Colonic mucosa (tissue), 4 donors: ENCODE measurements around the gene MYOZ1. TPM values are rescaled to one million over a fixed set of nuclear protein-coding genes. Genes with fewer than 3 reads are reported as not detected.
A peak's percentile ranks its signal among the peaks of the same experiment; 100 is the strongest.

ENCODE experiments used
- DNase-seq: peaks from one replicate; pipeline ENCODE4 v3.0.0-alpha.2; 2020
- H3K27ac ChIP-seq: fragments of 200-600 bp; one replicate; pipeline ENCODE4 v1.8.0; 2021
- H3K27me3 ChIP-seq: fragments of 200-600 bp; one replicate; pipeline ENCODE4 v1.8.0; 2021
- H3K36me3 ChIP-seq: fragments of 200-600 bp; one replicate; pipeline ENCODE4 v1.8.0; 2021
- H3K4me1 ChIP-seq: fragments of 200-600 bp; one replicate; pipeline ENCODE4 v1.8.0; 2021; ENCODE audit warnings: mild to moderate bottlenecking
- H3K4me3 ChIP-seq: fragments of 200-600 bp; one replicate; pipeline ENCODE4 v1.8.0; 2021
- H3K9ac ChIP-seq, 2 donors: one replicate each; pipeline ENCODE4 v1.7.0; 2013; ENCODE audit warnings: control low read depth in 2 of 2, low read depth in 2 of 2, low read length in 2 of 2
- H3K9me3 ChIP-seq: fragments of 200-600 bp; one replicate; pipeline ENCODE4 v1.8.0; 2021
- CTCF ChIP-seq: fragments of 200-600 bp; IDR thresholded peaks from one replicate; pipeline ENCODE4 v1.8.0; 2022; ENCODE audit warnings: antibody characterized with exemption, mild to moderate bottlenecking
- intact Hi-C: fragments of 100-400 bp; cut with DNase I; formaldehyde crosslinking; loops from one replicate; pipeline ENCODE4 v1.14.1; 2022
- total RNA-seq, 2 donors: library from RNA; stranded (reverse); fragmentation: NEBNext Ultra II Directional in 1 of 2; extraction: Animal tissue kit (Norgen Biotek cat#: 25700) in 1 of 2; gene quantifications; one replicate each; pipeline ENCODE4 v1.2.1, GENCODE V29; 2021
- donor health status: healthy.
- donor health status: DM: no; HTN: no; CAD: no.
- donor health status: DM: no; HTN: no; CAD: no.

Gene MYOZ1
- total RNA-seq, 2 donors from 2014 or later: not detected

GRCh38 chr10:73635781-73636180 lies 5.5 kb downstream of the MYOZ1 start:
- no peak overlapping the region for H3K27ac ChIP-seq
- no peak overlapping the region for H3K9ac ChIP-seq
- intact Hi-C loops: no loop called here
- TF ChIP-seq CTCF: no peak
- H3K36me3 ChIP-seq: no peaks in the 10 kb centered on the region
- H3K27me3 ChIP-seq: no peaks in the 10 kb centered on the region
- H3K4me1 ChIP-seq: no peaks in the 10 kb centered on the region
- DNase-seq: no peak
- no peak overlapping the region for H3K4me3 ChIP-seq
- H3K9me3 ChIP-seq: no peaks in the 10 kb centered on the region

GRCh38 chr10:73634421-73634820 lies 6.9 kb downstream of the MYOZ1 start:
- no peak overlapping the region for H3K9ac ChIP-seq
- intact Hi-C loops: no loop called here
- no peak for TF ChIP-seq CTCF
- no peaks in the 10 kb centered on the region for H3K36me3 ChIP-seq
- no peak overlapping the region for H3K4me3 ChIP-seq
- no peak for DNase-seq
- no peaks in the 10 kb centered on the region for H3K9me3 ChIP-seq
- H3K27ac ChIP-seq: no peak overlapping the region
- no peaks in the 10 kb centered on the region for H3K27me3 ChIP-seq
- no peaks in the 10 kb centered on the region for H3K4me1 ChIP-seq

DNA sequence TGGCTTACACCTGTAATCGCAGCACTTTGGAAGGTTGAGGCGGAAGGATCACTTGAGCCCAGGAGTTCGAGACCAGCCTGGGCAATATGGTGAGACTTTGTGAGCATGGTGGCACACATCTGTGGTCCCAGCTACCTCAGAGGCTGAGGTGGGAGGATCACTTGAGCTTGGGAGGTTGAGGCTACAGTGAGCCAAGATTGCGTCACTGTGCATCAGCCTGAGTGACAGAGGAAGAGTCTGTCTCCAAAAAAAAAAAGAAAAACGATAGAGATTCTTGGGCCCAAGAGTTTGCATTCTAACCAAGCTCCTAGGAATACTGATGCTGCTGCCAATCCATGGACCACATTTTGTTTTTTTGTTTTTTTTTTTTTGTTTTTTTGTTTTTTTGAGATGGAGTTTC lies 12.1 kb downstream of the MYOZ1 start:
- Histone ChIP-seq H3K27me3 (no peaks in the 10 kb centered on the region), H3K27ac (no peak overlapping the region), H3K9me3 (no peaks in the 10 kb centered on the region), H3K36me3 (no peaks in the 10 kb centered on the region), H3K4me3 (no peak overlapping the region), H3K9ac (no peak overlapping the region), H3K4me1 (no peaks in the 10 kb centered on the region)
- no peak for DNase-seq
- intact Hi-C loops: no loop called here
- TF ChIP-seq CTCF: no peak

- Histone ChIP-seq H3K27ac (no peak overlapping the region), H3K9me3 (no peaks in the 10 kb centered on the region), H3K4me3 (no peak overlapping the region), H3K4me1 (no peaks in the 10 kb centered on the region), H3K27me3 (no peaks in the 10 kb centered on the region), H3K36me3 (no peaks in the 10 kb centered on the region), H3K9ac (no peak overlapping the region)
- intact Hi-C loops: no loop called here
- no peak for TF ChIP-seq CTCF
- DNase-seq: peak; percentile 72
These were observed 12.9 kb downstream of the MYOZ1 start for GRCh38 chr10:73628405-73628804.

DNA sequence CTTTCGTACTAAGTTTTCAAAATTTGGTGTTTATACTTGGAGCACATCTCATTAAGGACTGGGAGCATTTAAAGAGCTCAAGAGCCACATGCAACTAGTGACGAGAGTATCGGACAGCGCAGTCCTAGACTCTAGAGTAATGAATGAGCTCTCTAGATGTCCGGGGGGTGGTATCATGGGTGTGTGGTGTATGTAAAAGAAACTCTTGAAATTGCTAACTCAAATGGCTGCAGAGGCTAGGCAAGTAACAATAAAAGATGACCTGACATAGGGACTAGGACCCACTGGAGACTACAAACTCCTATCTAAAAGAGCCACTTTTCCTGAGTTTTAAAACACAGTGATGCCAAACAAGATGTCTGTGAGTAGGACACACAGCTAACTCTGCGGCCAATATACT lies 14.0 kb downstream of the MYOZ1 start:
- no peak for DNase-seq
- no peaks in the 10 kb centered on the region for H3K27me3 ChIP-seq
- H3K4me3 ChIP-seq: no peak overlapping the region
- no peaks in the 10 kb centered on the region for H3K4me1 ChIP-seq
- H3K9ac ChIP-seq: no peak overlapping the region
- TF ChIP-seq CTCF: no peak
- H3K27ac ChIP-seq: no peak overlapping the region
- intact Hi-C loops: no loop called here
- no peaks in the 10 kb centered on the region for H3K9me3 ChIP-seq
- H3K36me3 ChIP-seq: no peaks in the 10 kb centered on the region
